ENCODE measurements around the gene ROBO3.

ROBO3 gene

GRCh38 chr11:124897674-124898262 is 32.5 kb downstream of the ROBO3 start, which contains the start of gene ROBO4 (continued):
- TF ChIP-seq PATZ1 (tag by site-specific recombination; IDR thresholded peaks at IDR 0.05) = no peak
- no peak for TF ChIP-seq SP3 (tag by site-specific recombination; IDR thresholded peaks at IDR 0.05)
- TF ChIP-seq ZNF529 (tag by site-specific recombination; IDR thresholded peaks at IDR 0.05; ENCODE audit: insufficient replicate concordance) = no peak

DNA sequence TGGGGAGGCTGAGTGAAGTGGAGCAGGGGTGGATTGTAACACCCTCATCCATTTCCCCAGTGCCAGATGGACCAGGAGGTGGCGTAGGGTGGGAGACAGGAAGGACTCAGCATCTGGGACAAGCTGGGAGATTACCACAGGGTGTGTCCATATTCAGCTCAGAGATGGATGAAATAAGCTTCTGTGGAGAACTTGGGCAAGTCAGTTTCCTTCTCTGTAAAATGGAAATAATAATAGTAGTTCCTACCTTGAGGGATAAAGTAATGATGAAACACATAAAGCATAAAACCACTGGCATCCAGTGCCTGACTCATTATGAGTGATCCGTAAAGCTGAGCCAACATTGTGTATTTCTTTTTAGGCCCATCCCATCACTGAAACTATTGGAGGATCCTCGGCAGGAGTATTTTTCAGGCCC is 33.0 kb downstream of the ROBO3 start:
- Histone ChIP-seq H3K4me1 (ENCODE audit: control insufficient read depth, insufficient read depth, low read length) (no peaks in the 10 kb centered on the region), H3K4me3 (ENCODE audit: low read depth, low read length) (no peak overlapping the region)
- CTCF ChIA-PET = interaction anchor here (0.7 to 1.7 kb wide), 3 partner anchors 22 to 536 kb away, joined by 3 to 8 read pairs (median 3); no protein-coding TSS in a partner anchor

GRCh38 chr11:124898711-124899110 is 33.5 kb downstream of the ROBO3 start:
- ChIA-PET POLR2A (interaction anchor here (2.6 kb wide), 1 partner anchor 22 kb away, joined by 12 read pairs; no protein-coding TSS in a partner anchor), CTCF (interaction anchor here (0.7 to 1.7 kb wide), 4 partner anchors 14 to 535 kb away, joined by 3 to 8 read pairs (median 4); no protein-coding TSS in a partner anchor)
- Histone ChIP-seq H3K36me3 (ENCODE audit: control insufficient read depth in 2 of 2, insufficient read depth in 1 of 2, low read length in 2 of 2) (no peaks in the 10 kb centered on the region), H3K27ac (ENCODE audit: extremely low read depth, low read depth, low read length) (no peak overlapping the region), H3K4me1 (ENCODE audit: control insufficient read depth, insufficient read depth, low read length) (no peaks in the 10 kb centered on the region), H3K4me3 (ENCODE audit: low read depth, low read length) (no peak overlapping the region), H3K9me3 (ENCODE audit: control insufficient read depth, insufficient read depth, low read depth, low read length) (no peaks in the 10 kb centered on the region)
- TF ChIP-seq OVOL3 (tag by site-specific recombination; IDR thresholded peaks at IDR 0.05) (no peak), ZNF560 (tag by site-specific recombination; IDR thresholded peaks at IDR 0.05; ENCODE audit: borderline replicate concordance) (no peak), ZNF362 (tag by site-specific recombination; IDR thresholded peaks at IDR 0.05) (no peak), ZNF433 (tag by site-specific recombination; IDR thresholded peaks at IDR 0.05; ENCODE audit: low read depth) (no peak), KLF10 (tag by site-specific recombination; IDR thresholded peaks at IDR 0.05) (no peak), ZNF302 (tag by site-specific recombination; IDR thresholded peaks at IDR 0.05; ENCODE audit: low read depth) (no peak), ZNF48 (tag by site-specific recombination; IDR thresholded peaks at IDR 0.05) (no peak), ZNF747 (tag by site-specific recombination; IDR thresholded peaks at IDR 0.05) (no peak), ZBTB1 (tag by site-specific recombination; IDR thresholded peaks at IDR 0.05) (no peak)
- TF ChIP-seq, protein P1, sequence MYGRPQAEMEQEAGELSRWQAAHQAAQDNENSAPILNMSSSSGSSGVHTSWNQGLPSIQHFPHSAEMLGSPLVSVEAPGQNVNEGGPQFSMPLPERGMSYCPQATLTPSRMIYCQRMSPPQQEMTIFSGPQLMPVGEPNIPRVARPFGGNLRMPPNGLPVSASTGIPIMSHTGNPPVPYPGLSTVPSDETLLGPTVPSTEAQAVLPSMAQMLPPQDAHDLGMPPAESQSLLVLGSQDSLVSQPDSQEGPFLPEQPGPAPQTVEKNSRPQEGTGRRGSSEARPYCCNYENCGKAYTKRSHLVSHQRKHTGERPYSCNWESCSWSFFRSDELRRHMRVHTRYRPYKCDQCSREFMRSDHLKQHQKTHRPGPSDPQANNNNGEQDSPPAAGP (tag by site-specific recombination; IDR thresholded peaks at IDR 0.05) = no peak
- TF ChIP-seq, protein P2, sequence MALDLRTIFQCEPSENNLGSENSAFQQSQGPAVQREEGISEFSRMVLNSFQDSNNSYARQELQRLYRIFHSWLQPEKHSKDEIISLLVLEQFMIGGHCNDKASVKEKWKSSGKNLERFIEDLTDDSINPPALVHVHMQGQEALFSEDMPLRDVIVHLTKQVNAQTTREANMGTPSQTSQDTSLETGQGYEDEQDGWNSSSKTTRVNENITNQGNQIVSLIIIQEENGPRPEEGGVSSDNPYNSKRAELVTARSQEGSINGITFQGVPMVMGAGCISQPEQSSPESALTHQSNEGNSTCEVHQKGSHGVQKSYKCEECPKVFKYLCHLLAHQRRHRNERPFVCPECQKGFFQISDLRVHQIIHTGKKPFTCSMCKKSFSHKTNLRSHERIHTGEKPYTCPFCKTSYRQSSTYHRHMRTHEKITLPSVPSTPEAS (tag by site-specific recombination; IDR thresholded peaks at IDR 0.05) = no peak

More for the DNA sequence above, 33.0 kb downstream of the ROBO3 start:
- no peaks in the 10 kb centered on the region for H3K9me3 ChIP-seq (ENCODE audit: control insufficient read depth, insufficient read depth, low read depth, low read length)
- no peaks in the 10 kb centered on the region for H3K36me3 ChIP-seq (ENCODE audit: control insufficient read depth in 2 of 2, insufficient read depth in 1 of 2, low read length in 2 of 2)
- POLR2A ChIA-PET = interaction anchor here (2.6 kb wide), 1 partner anchor 22 kb away, joined by 12 read pairs; no protein-coding TSS in a partner anchor
- H3K27ac ChIP-seq (ENCODE audit: extremely low read depth, low read depth, low read length) = no peak overlapping the region
- TF ChIP-seq ZNF24 (tag by site-specific recombination; IDR thresholded peaks at IDR 0.05) (no peak), KLF9 (tag by site-specific recombination; IDR thresholded peaks at IDR 0.05; ENCODE audit: low read depth) (no peak), ZBTB48 (tag by site-specific recombination; IDR thresholded peaks at IDR 0.05) (no peak), ZNF121 (tag by site-specific recombination; IDR thresholded peaks at IDR 0.05) (no peak)
- TF ChIP-seq, protein P3, sequence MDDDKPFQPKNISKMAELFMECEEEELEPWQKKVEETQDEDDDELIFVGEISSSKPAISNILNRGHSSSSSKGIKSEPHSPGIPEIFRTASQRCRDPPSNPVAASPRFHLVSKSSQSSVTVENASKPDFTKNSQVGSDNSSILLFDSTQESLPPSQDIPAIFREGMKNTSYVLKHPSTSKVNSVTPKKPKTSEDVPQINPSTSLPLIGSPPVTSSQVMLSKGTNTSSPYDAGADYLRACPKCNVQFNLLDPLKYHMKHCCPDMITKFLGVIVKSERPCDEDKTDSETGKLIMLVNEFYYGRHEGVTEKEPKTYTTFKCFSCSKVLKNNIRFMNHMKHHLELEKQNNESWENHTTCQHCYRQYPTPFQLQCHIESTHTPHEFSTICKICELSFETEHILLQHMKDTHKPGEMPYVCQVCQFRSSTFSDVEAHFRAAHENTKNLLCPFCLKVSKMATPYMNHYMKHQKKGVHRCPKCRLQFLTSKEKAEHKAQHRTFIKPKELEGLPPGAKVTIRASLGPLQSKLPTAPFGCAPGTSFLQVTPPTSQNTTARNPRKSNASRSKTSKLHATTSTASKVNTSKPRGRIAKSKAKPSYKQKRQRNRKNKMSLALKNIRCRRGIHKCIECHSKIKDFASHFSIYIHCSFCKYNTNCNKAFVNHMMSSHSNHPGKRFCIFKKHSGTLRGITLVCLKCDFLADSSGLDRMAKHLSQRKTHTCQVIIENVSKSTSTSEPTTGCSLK (tag by site-specific recombination; IDR thresholded peaks at IDR 0.05) = no peak
